ENCODE results near the gene ILK.
A peak's percentile ranks its signal among the peaks of the same experiment; 100 is the strongest.

ILK gene

GRCh38 chr11:6609502-6610015 is 6.0 kb downstream of the ILK start:
- H3K27me3 Mint-ChIP-seq: no peaks in the 10 kb centered on the region
- no peak overlapping the region for H3K27ac Mint-ChIP-seq
- H3K9me3 Mint-ChIP-seq: no peaks in the 10 kb centered on the region
- peaks cover 43% of the 10 kb centered on the region for H3K4me1 Mint-ChIP-seq
- no peak for ATAC-seq
- peaks cover 42% of the 10 kb centered on the region for H3K36me3 Mint-ChIP-seq
- no peak overlapping the region for H3K4me3 Mint-ChIP-seq

DNA sequence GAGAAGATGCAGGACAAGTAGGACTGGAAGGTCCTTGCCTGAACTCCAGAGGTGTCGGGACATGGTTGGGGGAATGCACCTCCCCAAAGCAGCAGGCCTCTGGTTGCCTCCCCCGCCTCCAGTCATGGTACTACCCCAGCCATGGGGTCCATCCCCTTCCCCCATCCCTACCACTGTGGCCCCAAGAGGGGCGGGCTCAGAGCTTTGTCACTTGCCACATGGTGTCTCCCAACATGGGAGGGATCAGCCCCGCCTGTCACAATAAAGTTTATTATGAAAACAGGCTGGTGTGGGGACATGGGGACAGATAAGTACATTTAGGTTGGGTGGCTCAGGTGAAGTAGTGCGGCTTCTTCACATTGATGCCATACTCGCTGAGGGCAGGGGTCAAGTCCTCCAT is 7.0 kb downstream of the ILK start:
- no peaks in the 10 kb centered on the region for H3K27me3 Mint-ChIP-seq
- H3K36me3 Mint-ChIP-seq: peaks cover 42% of the 10 kb centered on the region
- H3K9me3 Mint-ChIP-seq: no peaks in the 10 kb centered on the region
- H3K4me1 Mint-ChIP-seq: peaks cover 44% of the 10 kb centered on the region
- H3K4me3 Mint-ChIP-seq: peak overlapping the region; percentile 82
- no peak for ATAC-seq
- no peak overlapping the region for H3K27ac Mint-ChIP-seq

- H3K27me3 Mint-ChIP-seq: no peaks in the 10 kb centered on the region
- H3K9me3 Mint-ChIP-seq: no peaks in the 10 kb centered on the region
- H3K4me1 Mint-ChIP-seq: peaks cover 44% of the 10 kb centered on the region
- peaks cover 36% of the 10 kb centered on the region for H3K36me3 Mint-ChIP-seq
- peak; percentile 47 for ATAC-seq
- H3K27ac Mint-ChIP-seq: no peak overlapping the region
- H3K4me3 Mint-ChIP-seq: peak overlapping the region; percentile 82
These were observed 7.8 kb downstream of the ILK start for GRCh38 chr11:6611092-6611962.

DNA sequence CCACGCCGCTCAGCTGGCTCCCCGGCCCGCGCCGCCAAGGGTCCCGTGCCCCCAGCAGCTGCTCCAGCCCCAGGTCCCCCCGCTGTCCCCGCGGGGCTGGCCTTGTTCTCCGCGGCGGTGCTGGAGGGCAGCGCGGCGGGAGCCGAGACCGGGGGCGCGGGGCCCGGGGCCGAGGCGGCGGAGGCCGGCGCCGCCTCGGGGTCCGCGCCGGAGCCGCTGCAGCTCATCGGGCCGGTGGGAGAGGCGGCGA is 8.3 kb downstream of the ILK start:
- Mint-ChIP-seq H3K9me3 (no peaks in the 10 kb centered on the region), H3K4me1 (peaks cover 45% of the 10 kb centered on the region), H3K36me3 (peaks cover 35% of the 10 kb centered on the region), H3K27me3 (no peaks in the 10 kb centered on the region), H3K4me3 (peak overlapping the region; percentile 82), H3K27ac (no peak overlapping the region)
- ATAC-seq: no peak

- peaks cover 33% of the 10 kb centered on the region for H3K36me3 Mint-ChIP-seq
These were observed 8.9 kb downstream of the ILK start, which contains the start of gene TAF10 for GRCh38 chr11:6612213-6613041. TSS of gene TAF10 (minus strand) at chr11:6612216. CDS start at chr11:6612189, 27 bp downstream.

DNA sequence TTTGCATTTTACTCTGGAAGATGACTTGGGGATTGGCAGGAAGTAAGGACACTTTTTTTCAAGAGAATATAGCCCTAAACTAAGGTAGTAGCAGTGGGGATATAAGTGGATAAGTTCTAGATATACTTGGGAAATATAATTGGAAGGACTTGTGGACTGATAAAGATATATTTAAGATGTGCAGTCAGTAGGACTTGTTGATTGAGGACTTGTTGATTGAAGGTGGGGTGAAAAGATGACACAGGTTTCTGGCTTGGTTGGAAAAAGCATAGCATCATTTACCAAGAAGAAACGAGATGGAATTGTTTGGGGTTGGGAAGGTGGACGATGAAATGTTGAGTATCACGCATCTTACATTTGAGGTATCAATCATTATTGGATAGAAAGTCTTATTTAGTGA is 9.9 kb downstream of the ILK start:
- H3K4me3 Mint-ChIP-seq: no peak overlapping the region
- no peak for ATAC-seq
- H3K27ac Mint-ChIP-seq: no peak overlapping the region
- peaks cover 45% of the 10 kb centered on the region for H3K4me1 Mint-ChIP-seq
- H3K36me3 Mint-ChIP-seq: peaks cover 30% of the 10 kb centered on the region
- no peaks in the 10 kb centered on the region for H3K9me3 Mint-ChIP-seq
- H3K27me3 Mint-ChIP-seq: no peaks in the 10 kb centered on the region

More at GRCh38 chr11:6612213-6613041, 8.9 kb downstream of the ILK start, which contains the start of gene TAF10:
- ATAC-seq: peak; percentile 93
- peak within 1 kb of the TSS; percentile 82 for H3K4me3 Mint-ChIP-seq
- H3K27me3 Mint-ChIP-seq: no peaks in the 10 kb centered on the region
- no peaks in the 10 kb centered on the region for H3K9me3 Mint-ChIP-seq
- H3K4me1 Mint-ChIP-seq: peaks cover 48% of the 10 kb centered on the region
- H3K27ac Mint-ChIP-seq: no peak within 1 kb of the TSS

DNA sequence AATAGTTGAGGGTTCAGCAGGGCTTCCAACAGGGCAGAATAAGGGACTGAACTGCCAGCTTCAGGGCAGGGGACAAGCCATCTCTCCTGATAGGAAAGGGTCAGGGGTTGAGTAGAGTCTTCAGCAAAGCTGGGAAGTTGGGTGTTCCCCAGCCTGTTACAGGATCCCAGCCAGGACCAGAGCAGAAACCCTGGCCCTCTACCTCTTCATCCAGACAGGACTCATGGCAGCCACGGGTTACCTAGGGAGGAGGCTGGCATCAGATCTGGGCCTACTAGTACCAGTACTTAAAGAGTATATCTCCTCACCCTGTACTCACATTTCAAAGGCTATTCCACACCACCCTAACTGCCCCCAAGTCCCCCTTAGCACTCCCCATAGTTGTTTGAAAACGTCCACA is 10.9 kb downstream of the ILK start:
- Mint-ChIP-seq H3K27me3 (no peaks in the 10 kb centered on the region), H3K9me3 (no peaks in the 10 kb centered on the region), H3K27ac (no peak overlapping the region), H3K36me3 (peaks cover 21% of the 10 kb centered on the region), H3K4me1 (peaks cover 44% of the 10 kb centered on the region), H3K4me3 (no peak overlapping the region)
- no peak for ATAC-seq

- Mint-ChIP-seq H3K4me1 (peaks cover 38% of the 10 kb centered on the region), H3K36me3 (peaks cover 15% of the 10 kb centered on the region), H3K4me3 (no peak overlapping the region), H3K27ac (no peak overlapping the region), H3K9me3 (no peaks in the 10 kb centered on the region), H3K27me3 (no peaks in the 10 kb centered on the region)
- ATAC-seq: no peak
These were observed 11.5 kb downstream of the ILK start for GRCh38 chr11:6615046-6615445.

DNA sequence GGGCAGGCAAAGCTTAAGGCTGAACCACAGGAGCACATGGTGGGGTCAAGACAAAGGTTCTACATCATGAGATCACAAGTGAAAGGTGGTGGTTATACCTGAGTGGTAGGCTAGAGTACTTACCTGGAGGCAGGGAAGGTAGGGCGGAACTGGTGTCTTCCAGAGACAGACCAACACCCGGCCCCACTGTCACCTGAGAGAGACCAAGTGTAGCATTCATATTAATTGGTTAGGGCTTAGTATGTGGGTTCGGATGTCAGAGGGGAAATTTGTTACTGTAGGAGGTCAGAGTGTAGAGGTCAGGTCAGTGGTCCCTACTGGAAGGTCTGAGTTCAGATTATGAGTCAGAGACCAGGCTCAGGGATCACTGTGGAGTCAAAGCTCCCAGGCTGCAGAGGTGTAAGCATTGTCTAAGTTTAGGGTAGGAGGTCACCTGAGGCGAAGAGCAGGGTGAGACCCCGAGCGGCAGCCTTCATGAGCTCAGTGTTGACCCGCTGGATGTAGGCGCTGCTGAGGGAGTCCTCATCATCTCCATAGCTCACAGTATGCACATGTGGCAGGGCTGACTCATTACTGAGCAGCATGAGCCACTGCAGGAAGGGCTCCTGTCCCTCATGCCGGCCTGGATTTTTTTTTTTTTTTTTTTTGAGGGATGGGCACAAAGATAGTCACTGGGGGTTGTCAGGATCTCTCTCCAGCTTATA is 12.5 kb downstream of the ILK start:
- Mint-ChIP-seq H3K4me1 (peaks cover 28% of the 10 kb centered on the region), H3K4me3 (no peak overlapping the region), H3K27me3 (no peaks in the 10 kb centered on the region), H3K9me3 (no peaks in the 10 kb centered on the region), H3K27ac (peak overlapping the region; percentile 48), H3K36me3 (peaks cover 5% of the 10 kb centered on the region)
- ATAC-seq: no peak

DNA sequence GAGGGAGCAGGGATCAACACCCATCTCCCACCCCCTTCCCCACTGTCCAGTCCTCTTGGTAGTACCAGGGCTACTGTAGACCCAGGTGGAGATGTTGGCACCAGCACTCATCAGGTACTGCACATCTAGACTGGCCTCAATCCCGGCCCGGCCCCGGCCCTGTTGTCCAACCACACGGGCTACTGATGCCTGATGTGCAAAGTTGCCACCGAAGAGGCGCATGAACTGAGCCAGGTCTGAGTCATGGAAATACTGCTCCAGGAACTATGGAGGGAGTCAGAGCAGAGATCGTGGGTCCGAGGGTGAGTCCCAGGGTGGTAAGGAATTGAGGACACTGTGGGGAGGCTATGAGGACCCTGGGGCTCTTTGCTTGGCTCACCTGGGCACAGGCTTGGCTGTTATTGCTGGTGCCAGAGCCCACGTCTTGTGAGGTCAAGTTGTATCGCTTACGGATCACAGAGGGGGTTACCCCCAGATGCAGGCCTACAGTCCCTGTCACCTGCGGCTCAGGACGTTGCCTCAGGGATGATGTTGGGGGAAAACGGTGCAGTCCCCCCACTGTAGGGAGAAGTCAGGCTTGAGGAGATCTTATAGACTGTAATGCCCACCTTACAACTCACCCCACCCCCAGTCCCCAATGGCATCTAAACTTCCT is 13.1 kb downstream of the ILK start:
- ATAC-seq: no peak
- H3K4me1 Mint-ChIP-seq: peaks cover 25% of the 10 kb centered on the region
- H3K4me3 Mint-ChIP-seq: peak overlapping the region; percentile 46
- H3K36me3 Mint-ChIP-seq: no peaks in the 10 kb centered on the region
- no peaks in the 10 kb centered on the region for H3K9me3 Mint-ChIP-seq
- no peaks in the 10 kb centered on the region for H3K27me3 Mint-ChIP-seq
- peak overlapping the region; percentile 48 for H3K27ac Mint-ChIP-seq

GRCh38 chr11:6617315-6617781 is 13.8 kb downstream of the ILK start:
- Mint-ChIP-seq H3K27me3 (no peaks in the 10 kb centered on the region), H3K9me3 (no peaks in the 10 kb centered on the region), H3K4me1 (peaks cover 29% of the 10 kb centered on the region), H3K36me3 (no peaks in the 10 kb centered on the region), H3K27ac (no peak overlapping the region), H3K4me3 (no peak overlapping the region)
- ATAC-seq: no peak

DNA sequence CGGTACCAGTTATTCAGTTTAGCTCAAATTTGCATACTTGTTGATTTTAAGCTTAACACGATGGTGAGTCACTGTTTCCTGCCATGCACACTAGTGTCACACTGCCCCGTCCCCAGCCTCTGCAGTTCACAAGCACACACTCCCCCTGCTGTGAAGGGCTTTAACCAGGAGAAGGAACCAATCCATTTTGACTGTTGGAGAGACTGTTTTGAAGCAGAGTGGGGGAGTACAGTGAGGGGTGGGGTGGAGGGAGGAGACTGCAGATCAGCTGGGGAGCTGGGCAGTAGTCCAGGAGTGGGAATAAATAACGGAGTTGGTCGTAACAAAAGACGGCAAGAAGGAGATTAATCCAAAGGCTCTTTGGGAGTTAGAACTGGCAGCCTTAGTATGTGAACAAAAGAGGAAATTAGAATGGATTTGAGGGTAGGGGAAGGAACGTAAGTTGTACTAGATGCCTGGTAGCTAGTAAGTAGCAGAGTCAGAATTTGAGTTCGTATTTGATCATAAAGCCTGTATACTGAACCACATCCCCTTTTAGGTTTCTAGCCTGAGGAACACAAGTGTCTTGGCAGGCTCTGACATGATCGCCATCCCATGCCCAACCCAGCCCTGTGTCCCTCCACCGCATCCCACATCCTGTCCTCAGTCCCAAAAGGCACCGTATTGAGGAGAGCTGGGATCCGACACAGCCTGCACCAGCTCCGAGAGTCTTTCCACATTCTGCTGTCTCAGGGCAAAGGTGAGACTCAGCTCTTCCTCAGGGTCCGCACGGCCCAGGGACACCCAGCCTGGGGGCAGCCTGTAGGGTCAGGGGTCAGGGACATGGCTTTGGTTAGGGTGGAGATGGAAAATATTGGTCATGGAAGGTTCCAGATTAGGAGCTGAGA is 14.8 kb downstream of the ILK start:
- ATAC-seq: peak; percentile 76
- Mint-ChIP-seq H3K9me3 (no peaks in the 10 kb centered on the region), H3K27me3 (no peaks in the 10 kb centered on the region), H3K36me3 (no peaks in the 10 kb centered on the region), H3K4me1 (peaks cover 29% of the 10 kb centered on the region), H3K4me3 (no peak overlapping the region), H3K27ac (no peak overlapping the region)

GRCh38 chr11:6619004-6619745 is 15.6 kb downstream of the ILK start, which contains the start of gene TPP1:
TSS of gene TPP1 (minus strand) at chr11:6619422. CDS start at chr11:6619400, 22 bp downstream.
- Mint-ChIP-seq H3K4me3 (no peak within 1 kb of the TSS), H3K27me3 (no peaks in the 10 kb centered on the region), H3K27ac (no peak within 1 kb of the TSS), H3K9me3 (no peaks in the 10 kb centered on the region), H3K4me1 (peaks cover 29% of the 10 kb centered on the region), H3K36me3 (no peaks in the 10 kb centered on the region)
- ATAC-seq: peak; percentile 97
